ENCODE results near the gene PPP1R7.

PPP1R7 gene

DNA sequence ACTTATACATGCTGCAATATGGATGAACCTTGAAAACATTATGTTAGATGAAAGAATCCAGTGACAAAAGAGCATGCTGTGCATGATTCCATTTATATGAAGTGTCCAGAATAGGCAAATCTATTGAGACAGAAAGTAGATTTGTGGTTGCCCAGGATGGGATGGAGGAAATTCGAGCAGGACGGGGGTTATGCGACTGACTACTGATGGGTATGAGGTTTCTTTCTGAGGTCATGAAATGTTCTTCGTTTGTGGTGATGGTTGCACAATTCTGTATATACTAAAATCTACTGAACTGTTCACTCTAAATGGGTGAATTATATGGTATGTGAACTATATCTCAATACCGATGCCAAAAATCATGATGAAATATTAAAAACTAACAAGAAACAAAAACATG, 29.3 kb upstream of the PPP1R7 start:
- no peak for DNase-seq

DNA sequence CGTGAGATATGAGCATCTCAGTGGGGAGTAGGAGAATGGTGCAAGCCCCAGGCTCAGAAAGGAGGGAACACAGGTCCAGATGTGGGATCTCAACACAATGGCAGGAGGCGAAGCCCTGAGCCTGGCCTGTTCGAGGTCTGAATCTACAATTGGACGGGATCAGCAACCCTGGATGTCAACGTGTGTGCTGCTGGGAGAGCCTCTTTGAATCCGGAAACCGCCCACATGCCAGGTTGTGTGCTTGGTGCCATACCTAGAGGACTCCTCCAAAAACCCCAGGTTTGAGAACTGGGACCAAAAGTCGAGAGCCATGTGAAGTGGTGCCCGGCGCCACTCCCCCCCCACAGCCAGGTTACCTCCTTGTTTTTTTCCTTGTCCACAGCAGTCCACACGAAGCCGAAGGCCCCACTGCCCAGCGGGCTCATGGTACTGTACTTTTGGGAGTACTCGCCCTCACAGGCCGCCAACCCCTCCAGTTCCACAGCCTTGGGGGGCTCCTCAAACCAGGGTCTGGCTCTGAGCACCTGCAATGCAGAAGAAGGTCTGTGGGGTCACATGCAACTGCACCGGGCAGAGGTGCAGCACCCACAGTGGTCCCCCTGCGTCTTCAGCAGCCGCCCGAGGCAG, 27.8 kb upstream of the PPP1R7 start:
- no peak for DNase-seq

DNA sequence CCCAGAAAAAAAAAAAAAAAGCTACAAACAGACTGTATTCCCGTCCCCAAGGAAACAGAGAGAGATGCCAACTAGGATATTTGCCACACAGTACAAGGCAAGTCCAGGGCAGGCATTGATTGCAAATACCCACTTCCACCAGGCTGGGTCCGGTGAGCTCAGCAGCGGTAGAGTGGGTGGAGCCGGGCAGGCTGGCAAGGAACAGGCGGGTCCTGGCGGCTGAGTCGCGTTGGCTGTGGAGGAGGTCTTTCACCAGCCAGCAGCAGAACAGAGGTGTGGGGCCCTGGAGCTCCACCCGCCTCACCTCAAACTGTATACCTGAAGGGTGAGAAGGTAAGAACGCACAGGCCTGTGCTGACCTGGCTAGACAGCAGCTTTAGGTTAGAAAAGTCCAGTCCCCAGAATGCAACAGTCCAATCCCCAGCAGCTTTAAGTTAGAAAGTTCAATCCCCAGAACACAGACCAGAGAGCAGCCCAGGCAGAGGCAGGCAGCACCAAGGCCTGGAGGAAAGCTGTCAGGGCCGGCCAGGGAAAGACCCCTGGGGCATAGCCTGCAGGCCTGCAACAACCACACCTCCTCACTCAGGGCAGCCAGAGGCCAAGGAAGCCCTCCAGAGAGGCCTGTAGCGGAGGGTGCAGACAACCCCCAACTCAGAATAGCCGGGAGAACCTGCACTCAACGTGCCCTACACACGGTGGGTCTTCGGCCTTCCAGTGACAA, 26.3 kb upstream of the PPP1R7 start:
- DNase-seq = no peak

DNA sequence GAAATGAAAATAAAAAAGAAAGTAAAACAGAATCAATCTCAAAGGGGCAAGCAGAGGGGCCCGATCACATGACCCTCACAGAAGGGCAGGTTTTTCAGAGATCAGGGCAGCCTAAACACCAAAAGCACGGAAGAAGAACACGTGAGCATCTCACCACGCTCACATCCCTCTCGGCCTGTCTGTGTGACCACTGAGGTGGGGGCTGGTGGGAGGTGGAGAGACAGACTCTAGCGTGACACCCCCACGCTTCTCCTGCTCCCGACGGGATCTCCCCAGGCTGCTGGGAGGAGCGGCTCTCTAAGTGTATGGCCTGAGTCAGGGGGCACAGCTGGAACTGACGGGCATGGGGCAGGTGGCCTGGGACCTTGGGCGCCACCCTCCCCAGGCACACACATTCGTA, 24.6 kb upstream of the PPP1R7 start:
- DNase-seq = no peak

DNA sequence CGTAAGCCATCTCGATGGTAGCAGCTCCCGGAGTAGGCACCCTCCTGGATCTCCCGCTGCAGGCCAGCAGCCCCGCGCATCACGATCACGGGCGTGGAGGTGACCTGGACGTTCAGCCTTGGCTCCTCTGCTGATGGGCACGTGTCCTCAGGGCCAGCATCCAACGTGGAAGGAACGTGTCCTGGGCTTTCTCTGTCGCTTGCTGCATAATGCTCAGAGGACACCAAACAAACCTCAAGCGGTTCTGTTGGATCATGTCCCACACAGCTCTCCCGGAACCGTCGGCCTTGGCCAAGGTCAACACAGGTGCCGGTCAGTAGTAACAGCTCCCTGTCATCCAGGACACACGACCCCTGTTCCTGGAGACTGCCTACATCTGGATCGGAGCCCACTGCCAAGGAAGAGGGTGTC, 24.1 kb upstream of the PPP1R7 start:
- no peak for DNase-seq

DNA sequence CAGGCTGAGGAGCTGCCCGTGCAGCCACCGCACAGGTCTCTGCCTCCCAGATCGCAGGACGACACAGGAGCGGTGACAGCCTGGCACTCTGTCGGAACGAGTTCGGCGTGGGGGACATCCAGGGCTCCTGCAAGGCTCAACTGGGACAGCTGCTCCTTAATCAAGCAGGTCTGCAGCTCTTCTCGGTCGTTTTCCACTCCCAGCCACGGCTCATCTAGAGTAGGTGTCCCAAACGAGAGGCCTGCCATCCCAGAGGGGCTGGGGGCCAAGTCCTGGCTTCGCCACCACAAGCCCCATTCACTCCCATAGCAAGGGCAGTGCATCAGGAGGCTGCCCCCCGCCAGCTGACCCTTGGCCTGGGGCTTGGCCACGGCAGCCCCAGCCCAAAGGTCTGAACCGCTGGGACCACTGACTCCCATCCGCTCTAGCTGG, 23.5 kb upstream of the PPP1R7 start:
- no peak for DNase-seq

DNA sequence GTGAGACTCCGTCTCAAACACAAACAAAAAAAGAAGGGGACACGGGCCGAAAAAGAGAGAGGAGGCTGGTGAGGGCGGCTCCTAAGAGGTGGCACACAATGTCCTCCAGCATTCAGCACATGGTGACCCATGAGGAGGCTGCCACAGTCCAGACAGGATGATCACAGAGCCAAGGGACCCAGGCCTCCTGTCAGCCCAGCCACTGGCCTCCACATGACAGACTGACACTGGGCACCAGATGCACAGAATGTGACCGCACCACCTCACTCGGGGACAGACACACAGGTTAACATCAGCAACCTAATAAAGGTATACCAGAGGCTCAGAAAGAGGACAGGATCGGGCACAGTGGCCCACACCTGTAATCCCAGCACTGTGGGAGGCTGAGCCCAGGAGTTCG, 22.0 kb upstream of the PPP1R7 start:
- DNase-seq = no peak

DNA sequence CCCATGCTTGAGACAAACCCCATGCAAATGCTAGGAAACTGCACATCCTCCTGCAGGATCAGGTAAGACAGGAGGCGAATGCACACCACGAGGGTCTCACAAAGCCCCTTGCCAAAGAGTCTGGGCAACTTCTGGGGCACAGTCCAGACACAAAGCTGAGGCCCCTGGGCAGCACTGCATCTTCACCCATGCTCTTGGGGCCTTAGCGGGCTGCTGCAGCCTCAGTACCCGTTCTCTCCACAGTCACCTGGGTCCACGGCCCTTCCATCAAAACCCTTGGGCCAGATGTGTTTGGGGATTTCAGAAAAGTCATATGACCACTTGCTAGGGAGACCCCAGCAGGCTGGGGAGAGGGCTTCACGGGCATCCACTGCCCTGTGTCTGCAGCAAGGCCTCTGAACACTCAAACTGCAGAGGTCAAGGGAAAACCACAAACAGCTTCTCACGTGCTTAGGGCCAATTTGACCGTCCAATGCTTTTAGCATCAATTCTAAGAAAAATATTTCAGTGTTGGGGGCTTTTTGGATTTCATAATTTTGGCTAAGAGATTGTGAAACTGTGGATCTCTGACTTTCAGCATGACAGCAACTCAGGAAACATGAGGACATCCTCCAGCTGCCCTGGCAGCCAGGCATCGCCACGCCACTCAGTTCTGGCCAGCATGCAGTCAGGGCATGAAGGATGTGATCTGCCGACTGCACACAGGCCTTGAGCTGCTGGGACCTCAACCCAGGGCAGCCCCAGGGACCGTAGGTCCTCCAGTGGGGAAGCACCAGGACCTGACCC, 21.0 kb upstream of the PPP1R7 start:
- DNase-seq = no peak

DNA sequence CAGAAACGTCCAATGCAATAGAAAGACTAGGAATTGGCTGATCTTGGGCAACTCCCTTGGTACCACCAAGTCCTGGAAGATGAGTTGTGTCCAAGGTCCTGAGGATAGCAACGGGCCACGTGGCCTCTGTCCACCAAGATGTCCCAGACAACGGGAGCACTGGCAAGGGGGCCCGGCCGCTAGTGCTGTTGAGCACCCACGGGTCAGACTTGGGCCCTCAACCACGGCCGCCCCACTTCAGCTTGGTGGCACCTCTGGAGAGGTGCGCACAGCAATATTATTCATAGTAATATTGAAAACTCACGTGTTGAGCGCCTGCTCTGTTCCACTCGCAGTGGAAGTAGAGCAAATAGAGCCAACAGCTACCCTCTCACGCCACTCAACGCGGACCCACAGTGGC, 20.0 kb upstream of the PPP1R7 start:
- no peak for DNase-seq

DNA sequence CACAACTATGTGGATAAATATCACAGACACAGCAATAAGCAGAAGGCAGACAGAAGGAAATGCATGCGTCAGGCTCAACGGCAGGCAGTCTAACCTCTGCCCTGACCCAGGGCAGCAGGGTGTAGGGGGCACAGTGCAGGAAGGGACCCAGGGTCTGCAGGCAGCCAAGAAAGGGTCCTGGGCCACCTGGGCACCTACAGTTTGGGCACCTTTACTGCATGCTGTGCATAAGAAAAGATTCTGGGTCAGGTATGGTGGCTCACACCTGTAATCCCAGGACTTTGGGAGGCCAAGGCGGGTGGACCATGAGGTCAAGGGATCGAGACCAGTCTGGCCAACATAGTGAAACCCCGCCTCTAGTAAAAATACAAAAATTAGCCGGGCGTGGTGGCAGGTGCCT, 18.7 kb upstream of the PPP1R7 start:
- no peak for DNase-seq

DNA sequence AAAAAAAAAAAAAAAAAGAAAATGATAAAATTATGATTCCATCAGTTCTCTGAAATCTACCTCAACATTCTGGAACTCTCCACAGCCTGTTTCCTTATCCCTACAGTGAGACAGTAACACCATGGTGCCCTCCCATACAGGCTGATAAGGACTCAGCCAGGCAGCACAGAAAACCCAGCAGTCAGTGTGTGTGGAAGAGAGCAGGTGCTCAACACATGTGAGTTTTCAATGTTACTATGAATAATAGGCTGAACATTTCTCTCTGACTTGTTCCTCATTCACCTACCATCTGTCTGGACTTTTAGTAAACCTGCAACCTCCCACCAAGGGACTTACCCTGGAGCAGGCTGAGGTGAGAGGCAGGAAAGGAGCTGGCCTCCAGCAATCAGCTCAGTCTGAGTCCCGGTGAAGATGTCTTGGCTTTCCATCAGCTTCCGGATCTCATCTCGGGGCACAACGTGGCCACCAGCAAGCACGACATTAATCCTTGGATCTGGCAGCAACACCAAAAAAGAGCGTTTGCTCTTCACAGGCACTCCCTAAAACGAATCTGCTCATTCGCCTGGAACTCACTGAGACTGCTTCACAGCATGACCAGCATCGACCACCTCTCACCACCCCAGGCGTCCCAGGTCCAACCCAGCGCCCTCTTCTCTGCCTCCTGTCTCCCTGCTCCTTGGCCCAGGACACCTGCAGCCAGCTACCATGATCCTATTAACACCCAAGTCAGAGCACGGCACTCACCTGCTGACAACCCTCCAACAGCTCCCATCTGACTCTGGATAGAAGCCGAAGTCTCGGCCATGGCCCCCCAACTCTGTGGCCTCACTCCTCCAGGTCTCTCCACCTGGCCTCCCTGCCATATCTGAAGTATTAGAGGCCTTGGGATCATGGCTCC, 17.5 kb upstream of the PPP1R7 start:
- DNase-seq = no peak

DNA sequence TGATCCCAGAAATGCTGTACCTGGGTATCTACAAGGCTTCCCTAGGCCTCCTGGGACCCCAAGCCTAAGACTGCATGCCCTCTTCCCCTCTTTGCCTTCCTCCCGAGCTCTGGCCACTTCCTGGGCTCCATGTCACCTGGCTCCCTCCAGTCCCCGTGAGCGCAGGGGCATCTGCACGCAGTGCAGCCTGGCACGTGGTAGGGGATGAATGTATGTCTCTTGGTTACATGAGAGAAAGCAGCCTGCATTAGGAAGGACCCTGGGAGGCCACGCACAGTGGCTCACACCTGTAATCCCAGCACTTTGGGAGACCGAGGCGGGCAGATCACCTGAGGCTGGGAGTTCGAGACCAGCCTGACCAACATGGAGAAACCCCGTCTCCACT, 16.8 kb upstream of the PPP1R7 start:
- no peak for DNase-seq

DNA sequence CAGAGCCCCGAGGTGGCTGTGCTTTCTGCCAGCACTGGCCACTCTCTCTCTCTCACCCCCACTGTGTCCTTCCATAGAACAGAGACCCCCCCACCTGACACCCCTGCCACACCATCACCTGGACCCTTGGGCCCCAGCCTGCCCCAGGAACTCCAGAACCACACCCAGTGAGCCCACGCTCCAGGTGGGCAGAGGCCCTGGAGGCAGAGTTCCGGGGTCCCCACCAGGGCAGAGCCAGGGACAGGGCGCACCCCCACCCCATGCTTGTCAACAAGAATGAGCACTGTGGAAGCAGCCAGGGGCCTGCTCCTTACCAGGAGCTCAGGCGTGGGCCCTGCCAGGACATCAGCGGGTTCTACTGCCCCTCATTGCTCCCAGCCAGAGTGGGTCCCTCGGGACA, 15.6 kb upstream of the PPP1R7 start:
- no peak for DNase-seq

DNA sequence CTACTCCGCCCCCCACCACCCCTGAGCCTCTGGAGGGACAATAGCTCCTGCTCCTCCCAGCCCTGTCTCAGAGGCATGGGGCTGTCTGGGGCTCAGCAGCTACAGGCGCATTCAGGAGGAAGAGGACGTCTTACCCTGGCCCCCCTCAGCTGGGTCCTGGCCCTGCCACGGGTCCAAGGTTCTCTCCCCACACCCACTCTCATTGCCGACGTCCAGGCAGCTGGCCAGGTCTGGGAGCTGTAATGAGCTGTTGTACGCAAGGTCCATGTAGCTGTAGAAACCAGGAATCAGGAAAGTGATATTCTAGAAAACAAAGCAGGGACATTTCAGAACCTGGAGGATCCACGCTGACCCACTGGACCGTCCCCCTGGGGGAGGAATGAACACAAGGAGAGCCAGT, 14.5 kb upstream of the PPP1R7 start:
- no peak for DNase-seq

DNA sequence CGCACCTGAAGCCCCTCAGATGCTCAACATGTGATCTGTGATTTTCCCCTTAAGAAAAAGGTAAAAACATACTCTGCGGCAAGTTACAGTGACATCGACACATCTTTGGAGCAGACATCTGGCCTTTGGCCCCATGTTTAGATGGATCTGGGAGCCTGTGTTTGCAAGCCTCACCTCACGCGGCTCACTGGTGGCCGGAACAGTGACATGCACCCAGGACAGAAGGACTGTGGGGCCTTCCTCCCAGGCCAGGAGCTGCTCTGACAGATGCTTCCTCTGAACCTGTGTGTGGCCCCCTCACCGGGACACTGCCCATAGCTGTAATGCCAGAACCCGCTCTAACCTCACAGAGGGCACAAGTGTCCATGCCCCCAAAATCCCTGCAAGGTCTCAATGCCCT, 14.1 kb upstream of the PPP1R7 start:
- no peak for DNase-seq

DNA sequence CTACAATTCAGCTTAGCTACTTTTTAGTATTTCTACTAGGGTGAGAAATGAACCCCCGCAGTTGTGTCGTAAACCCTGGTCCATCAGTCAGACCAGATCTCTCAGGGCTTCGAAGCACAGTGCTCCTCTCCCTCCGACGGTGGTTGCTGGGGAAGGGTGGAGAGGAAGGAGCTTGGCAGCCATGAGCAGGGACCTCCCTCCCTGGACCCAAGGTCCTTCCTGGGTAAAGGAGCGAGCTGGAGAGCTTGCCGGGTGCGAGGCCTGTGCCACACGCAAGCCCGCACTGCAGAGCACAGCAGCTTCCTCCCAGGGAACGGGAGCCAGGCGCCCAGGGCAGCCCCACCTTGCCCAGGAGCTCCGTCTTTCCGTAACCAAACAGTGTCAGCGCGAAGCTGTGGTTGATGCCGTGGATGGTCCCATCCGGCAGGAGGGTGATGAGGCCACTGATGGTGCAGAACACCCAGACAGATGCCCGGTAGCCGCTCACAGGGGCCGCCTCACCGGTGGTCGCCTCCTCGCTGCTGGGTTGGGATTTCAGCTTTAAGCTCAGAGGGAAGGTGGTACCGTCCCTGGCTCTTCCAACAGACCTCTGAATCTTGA, 13.5 kb upstream of the PPP1R7 start:
- no peak for DNase-seq

DNA sequence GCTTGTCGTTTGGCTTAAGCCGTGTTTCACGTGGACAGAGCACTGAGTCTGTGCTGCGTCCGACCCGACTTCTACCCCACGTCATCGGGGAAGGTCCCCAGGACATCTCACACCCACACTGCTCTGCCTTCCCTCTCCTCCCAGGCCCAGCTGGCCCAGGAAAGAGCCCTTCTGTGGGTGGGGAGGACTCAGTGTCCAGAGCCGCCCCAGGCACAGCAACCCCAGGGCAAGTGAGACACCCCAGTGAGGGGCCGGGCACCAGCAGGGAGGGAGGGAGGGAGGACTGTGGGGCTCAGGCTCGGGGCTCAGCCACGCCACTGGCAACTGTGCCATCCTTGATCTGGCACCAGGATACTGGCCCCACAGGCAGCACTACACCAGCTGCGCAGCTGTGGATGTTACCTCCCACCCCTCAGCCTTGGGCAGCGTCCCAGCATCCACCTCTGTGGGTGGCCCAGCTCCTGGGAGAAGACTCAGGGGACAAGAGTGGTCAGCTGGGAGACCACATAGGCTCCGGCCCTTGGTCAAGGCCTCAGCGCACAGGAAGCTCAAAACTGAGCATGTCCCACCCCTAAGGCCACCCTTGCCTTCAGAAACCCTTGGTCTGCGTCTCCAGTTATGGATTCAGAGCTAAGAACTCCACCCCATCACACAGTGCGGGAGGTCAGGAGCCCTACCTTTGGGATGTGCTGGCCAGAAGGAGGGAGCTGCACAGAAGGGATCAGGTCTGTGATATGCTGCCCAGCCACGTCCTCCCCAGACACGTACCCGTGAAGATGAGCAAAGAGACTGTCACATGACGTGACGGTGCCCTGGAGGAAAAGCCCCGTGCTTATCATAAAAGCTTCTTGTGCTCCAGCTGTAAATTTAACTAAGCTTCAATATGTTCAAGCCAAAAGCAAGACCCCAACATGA, 12.7 kb upstream of the PPP1R7 start:
- no peak for DNase-seq

DNA sequence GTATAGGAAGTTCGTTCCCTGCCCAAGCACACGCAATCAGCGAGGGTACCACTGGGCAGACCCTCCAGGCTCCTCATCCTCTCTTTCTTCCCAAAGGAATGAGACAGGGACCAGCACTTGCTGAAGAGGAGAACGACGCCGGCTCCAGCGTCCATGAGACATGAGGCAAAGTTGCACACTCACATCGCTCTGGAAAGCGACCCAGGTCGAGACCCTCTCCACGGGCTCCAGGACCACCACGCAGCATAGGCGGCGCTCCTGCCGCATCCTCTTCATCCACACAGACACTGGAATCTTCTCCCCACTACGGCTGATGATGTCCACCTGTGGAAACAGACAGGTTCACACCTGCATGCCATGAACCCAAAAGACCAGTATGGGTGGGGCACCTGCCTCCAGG, 11.8 kb upstream of the PPP1R7 start:
- DNase-seq = no peak

DNA sequence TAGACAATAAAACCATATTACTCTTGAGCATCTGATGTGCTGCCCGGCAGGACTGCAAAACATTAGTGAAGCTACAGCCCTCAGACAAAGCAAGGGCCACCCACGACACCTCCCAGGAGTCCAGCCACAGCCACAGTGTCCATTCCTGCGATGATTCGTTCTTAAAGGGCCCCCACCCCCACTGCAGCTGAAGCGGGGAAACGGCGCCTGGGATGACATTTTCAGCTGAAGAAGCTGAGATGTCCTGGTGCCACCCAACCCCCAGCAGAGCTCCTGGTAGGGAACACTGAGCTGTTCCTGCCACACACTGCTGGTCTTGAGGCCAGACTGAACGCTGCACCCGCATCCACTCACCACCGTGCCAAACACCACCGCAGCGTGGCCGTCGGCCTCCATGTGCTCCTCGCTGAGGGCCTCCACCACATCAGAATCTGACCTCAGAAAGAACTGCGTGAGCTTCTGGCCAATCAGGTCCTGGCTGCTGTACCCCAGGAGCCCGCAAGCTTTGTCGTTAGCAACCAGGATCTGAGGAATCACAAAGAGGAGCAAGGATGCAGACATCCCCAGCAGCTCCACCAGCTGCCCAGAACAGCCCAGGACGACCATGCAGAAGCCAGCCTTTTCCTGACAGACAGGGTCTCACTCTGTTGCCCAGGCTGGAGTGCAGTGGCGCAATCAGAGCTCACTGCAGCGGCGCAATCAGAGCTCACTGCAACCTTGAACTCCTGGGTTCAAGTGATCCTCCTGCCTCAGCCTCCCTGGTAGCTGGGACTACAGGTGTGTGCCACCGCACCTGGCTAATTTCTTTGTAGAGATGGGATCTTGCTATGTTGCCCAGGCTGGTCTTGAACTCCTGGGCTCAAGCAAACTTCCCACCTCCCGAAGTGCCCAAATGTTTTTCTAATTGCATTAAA, 10.5 kb upstream of the PPP1R7 start:
- DNase-seq = no peak

DNA sequence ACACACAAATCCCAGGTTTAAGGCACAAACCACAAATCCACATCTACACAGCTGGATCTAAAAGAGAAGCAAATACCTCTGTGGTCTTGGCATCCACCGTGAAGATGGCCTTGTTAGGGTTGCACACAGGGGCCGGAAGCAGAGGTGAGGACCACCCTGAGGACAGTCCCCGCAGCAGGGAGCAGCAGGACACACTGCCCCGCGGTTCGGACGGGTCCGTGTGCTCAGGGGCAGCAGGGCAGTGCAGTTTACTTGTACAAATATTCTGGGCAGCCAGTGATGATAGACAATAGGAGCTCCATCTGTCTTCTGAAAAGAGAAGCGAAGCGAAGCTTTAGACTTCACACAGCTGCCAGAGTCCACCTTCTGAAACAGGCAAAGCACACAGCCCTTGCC, 9.8 kb upstream of the PPP1R7 start:
- DNase-seq = no peak

Data from NCI-H69 (cell line).